ENCODE data around the gene PAK3.

PAK3 gene

GRCh38 chrX:111168314-111168713 lies 72.3 kb downstream of the PAK3 start:
- Histone ChIP-seq H2AFZ (ENCODE audit: low read length) (no peak overlapping the region), H3K36me3 (replicated peaks; ENCODE audit: insufficient read depth, low read length) (no peaks in the 10 kb centered on the region), H3K9me2 (replicated peaks; ENCODE audit: insufficient read depth, low read length) (no peaks in the 10 kb centered on the region), H3K9ac (ENCODE audit: low read length) (no peak overlapping the region), H3F3A (ENCODE audit: insufficient read depth, low read length) (no peaks in the 10 kb centered on the region), H3K79me2 (ENCODE audit: low read length) (no peaks in the 10 kb centered on the region), H3K27me3 (replicated peaks; ENCODE audit: insufficient read depth, low read length) (no peaks in the 10 kb centered on the region), H3K9me3 (replicated peaks; ENCODE audit: insufficient read depth, low read length) (no peaks in the 10 kb centered on the region), H3K4me3 (ENCODE audit: low read length) (no peak overlapping the region), H3K4me1 (ENCODE audit: low read length) (no peaks in the 10 kb centered on the region), H4K20me1 (ENCODE audit: insufficient read depth, low read length) (no peaks in the 10 kb centered on the region), H3K27ac (ENCODE audit: low read length) (no peak overlapping the region), H3K4me2 (ENCODE audit: low read depth, low read length) (no peak overlapping the region)
- no peak for DNase-seq
- TF ChIP-seq EZH2phosphoT487 (IDR thresholded peaks at IDR 0.05; ENCODE audit: low read length) (no peak), CTCF (IDR thresholded peaks at IDR 0.05; ENCODE audit: low read length) (peak; percentile 6; the same call in 1 of the 2 replicates), EZH2 (optimal IDR thresholded peaks at IDR 0.05; ENCODE audit: low read depth, low read length) (no peak)

GRCh38 chrX:111169141-111169540 lies 73.2 kb downstream of the PAK3 start:
- no peak for DNase-seq
- Histone ChIP-seq H3K9me2 (replicated peaks; ENCODE audit: insufficient read depth, low read length) (no peaks in the 10 kb centered on the region), H3K4me3 (ENCODE audit: low read length) (no peak overlapping the region), H3K9me3 (replicated peaks; ENCODE audit: insufficient read depth, low read length) (no peaks in the 10 kb centered on the region), H2AFZ (ENCODE audit: low read length) (no peak overlapping the region), H3K4me2 (ENCODE audit: low read depth, low read length) (no peak overlapping the region), H3K79me2 (ENCODE audit: low read length) (no peaks in the 10 kb centered on the region), H3K9ac (ENCODE audit: low read length) (no peak overlapping the region), H3K4me1 (ENCODE audit: low read length) (no peaks in the 10 kb centered on the region), H3K27ac (ENCODE audit: low read length) (no peak overlapping the region), H3F3A (ENCODE audit: insufficient read depth, low read length) (no peaks in the 10 kb centered on the region), H3K27me3 (replicated peaks; ENCODE audit: insufficient read depth, low read length) (no peaks in the 10 kb centered on the region), H4K20me1 (ENCODE audit: insufficient read depth, low read length) (no peaks in the 10 kb centered on the region), H3K36me3 (replicated peaks; ENCODE audit: insufficient read depth, low read length) (no peaks in the 10 kb centered on the region)
- TF ChIP-seq CTCF (IDR thresholded peaks at IDR 0.05; ENCODE audit: low read length), result no peak
- TF ChIP-seq EZH2 (optimal IDR thresholded peaks at IDR 0.05; ENCODE audit: low read depth, low read length), result no peak
- no peak for TF ChIP-seq EZH2phosphoT487 (IDR thresholded peaks at IDR 0.05; ENCODE audit: low read length)

- Histone ChIP-seq H3K4me1 (ENCODE audit: low read length) (no peaks in the 10 kb centered on the region), H3K9me3 (replicated peaks; ENCODE audit: insufficient read depth, low read length) (no peaks in the 10 kb centered on the region), H3K9me2 (replicated peaks; ENCODE audit: insufficient read depth, low read length) (no peaks in the 10 kb centered on the region), H3K4me2 (ENCODE audit: low read depth, low read length) (no peak overlapping the region), H3K4me3 (ENCODE audit: low read length) (no peak overlapping the region), H3K79me2 (ENCODE audit: low read length) (no peaks in the 10 kb centered on the region), H3K36me3 (replicated peaks; ENCODE audit: insufficient read depth, low read length) (no peaks in the 10 kb centered on the region), H4K20me1 (ENCODE audit: insufficient read depth, low read length) (no peaks in the 10 kb centered on the region), H3K27me3 (replicated peaks; ENCODE audit: insufficient read depth, low read length) (no peaks in the 10 kb centered on the region), H2AFZ (ENCODE audit: low read length) (no peak overlapping the region), H3K9ac (ENCODE audit: low read length) (no peak overlapping the region), H3F3A (ENCODE audit: insufficient read depth, low read length) (no peaks in the 10 kb centered on the region), H3K27ac (ENCODE audit: low read length) (no peak overlapping the region)
- TF ChIP-seq CTCF (IDR thresholded peaks at IDR 0.05; ENCODE audit: low read length) (no peak), EZH2phosphoT487 (IDR thresholded peaks at IDR 0.05; ENCODE audit: low read length) (no peak), EZH2 (optimal IDR thresholded peaks at IDR 0.05; ENCODE audit: low read depth, low read length) (no peak)
- DNase-seq, result no peak
These were observed 74.0 kb downstream of the PAK3 start for GRCh38 chrX:111170017-111170416.
